Effector CD8-positive, alpha-beta T cell (primary cell): Measurements from ENCODE around the gene NEU3.
"Not testable (repeated sequence)": the region's sequence is repeated elsewhere in the genome, so short reads cannot be mapped to it uniquely, and the experiment has no call there.

Source experiments
- DNase-seq: peaks from one replicate; lab custom pipeline; 2025; lab: John Stamatoyannopoulos, UW
- total RNA-seq, 4 experiments: gene quantifications; one replicate each; lab custom pipeline; 2026; lab: John Stamatoyannopoulos, UW

NEU3 gene
- total RNA-seq: 27.4 to 43.7 (median 38.0) reads per million in 4 experiments

- DNase-seq: peak; percentile 61
Observed at GRCh38 chr11:74988541-74989259, at the start of gene NEU3. NEU3 (plus strand) TSS chr11:74988933; CDS start chr11:74989061, 128 bp downstream.

GRCh38 chr11:74941492-74941891, 47.2 kb upstream of the NEU3 start:
- DNase-seq: no peak

GRCh38 chr11:74942073-74942759, 46.5 kb upstream of the NEU3 start:
- DNase-seq: no peak

GRCh38 chr11:74948546-74948897, 40.2 kb upstream of the NEU3 start:
- DNase-seq: no peak

- DNase-seq: peak; percentile 95
Observed at GRCh38 chr11:74948898-74949752, 39.6 kb upstream of the NEU3 start, which contains the start of the genes SPCS2 and XRRA1. SPCS2 (plus strand) TSS chr11:74949266; CDS start chr11:74949286, 20 bp downstream. XRRA1 (minus strand) TSS chr11:74949091; CDS start chr11:74940878, 8,213 bp downstream.

GRCh38 chr11:74949753-74950137, 39.0 kb upstream of the NEU3 start:
- no peak for DNase-seq

GRCh38 chr11:74950374-74950969, 38.3 kb upstream of the NEU3 start:
- no peak for DNase-seq

GRCh38 chr11:74951226-74951625, 37.5 kb upstream of the NEU3 start:
- DNase-seq: no peak

GRCh38 chr11:74952752-74953151, 36.0 kb upstream of the NEU3 start:
- DNase-seq: no peak

- no peak for DNase-seq
Observed at GRCh38 chr11:74953451-74953850, 35.3 kb upstream of the NEU3 start.

- no peak for DNase-seq
Observed at GRCh38 chr11:74954199-74954598, 34.5 kb upstream of the NEU3 start.

GRCh38 chr11:74956397-74957015, 32.2 kb upstream of the NEU3 start:
- DNase-seq: no peak

GRCh38 chr11:74957937-74958629, 30.6 kb upstream of the NEU3 start:
- no peak for DNase-seq

- DNase-seq: not testable (repeated sequence)
Observed at GRCh38 chr11:74960128-74960527, 28.6 kb upstream of the NEU3 start.

- DNase-seq: no peak
Observed at GRCh38 chr11:74966651-74967050, 22.1 kb upstream of the NEU3 start.

GRCh38 chr11:74970852-74971395, 17.8 kb upstream of the NEU3 start:
- DNase-seq: no peak

GRCh38 chr11:74971424-74971823, 17.3 kb upstream of the NEU3 start:
- no peak for DNase-seq

GRCh38 chr11:74978041-74978440, 10.7 kb upstream of the NEU3 start:
- no peak for DNase-seq

- no peak for DNase-seq
Observed at GRCh38 chr11:74980634-74981033, 8.1 kb upstream of the NEU3 start.

- no peak for DNase-seq
Observed at GRCh38 chr11:74981888-74982287, 6.8 kb upstream of the NEU3 start.

- no peak for DNase-seq
Observed at GRCh38 chr11:74984070-74984469, 4.7 kb upstream of the NEU3 start.
